K562 (cell line): Measurements from ENCODE around the gene UBE2K. TPM values are rescaled to one million over a fixed set of nuclear protein-coding genes. Genes with fewer than 3 reads are reported as not detected.

Source experiments
- ATAC-seq: fragments of 200-7000 bp; cut with Tn5 transposase; 3 replicates; pipeline ENCODE4 v1.9.1; 2020; ENCODE audit warnings: moderate library complexity
- BruUV-seq: library from RNA; stranded (reverse); fragments of 400-500 nt; replicated peaks from 2 replicates; lab custom pipeline; 2021; lab: Mats Ljungman, UMichigan
- CTCF ChIA-PET: fragments of 300-600 bp; formaldehyde crosslinking; extraction: SDS; loops from one replicate; lab custom pipeline; 2021; ENCODE audit warnings: low intra/inter-chr PET ratio; lab: Yijun Ruan, JAX
- POLR2A ChIA-PET: fragments of 300-600, 350-650 bp; sonication (Branson Sonifier 250); formaldehyde crosslinking; extraction: SDS; loops from one replicate; lab custom pipeline; 2021; ENCODE audit warnings: antibody characterized with exemption, inconsistent platforms; lab: Yijun Ruan, JAX
- DNase-seq, 4 experiments: peaks; one replicate each; pipeline versions ENCODE4 v3.0.0 to v3.0.0-alpha.2; 2011 to 2018; ENCODE audit warnings: low spot score in 3 of 4, mixed read lengths in 3 of 4; ENCODE audit errors: extremely low read depth in 1 of 4
- FAIRE-seq: peaks from 2 replicates; lab custom pipeline; 2011; peaks lifted over from hg19 to GRCh38; lab: Jason Lieb, UNC
- H2AFZ ChIP-seq: 2 replicates; pipeline ENCODE4 v1.6.0; 2011; ENCODE audit warnings: low read depth, low read length, control low read depth, inconsistent platforms
- H3K27ac ChIP-seq: fragments of 200-600 bp; 3 replicates; pipeline ENCODE4 v1.8.0; 2011; ENCODE audit warnings: low read depth, mild to moderate bottlenecking, control low read depth, inconsistent platforms, low read length, moderate library complexity, mixed read lengths; ENCODE audit errors: extremely low read depth
- H3K27me3 ChIP-seq, 2 experiments: fragments of 300-600 bp in 1 of 2; 2 replicates in 1 of 2; 3 replicates in 1 of 2; pipeline versions ENCODE4 v1.6.0 to v1.8.0; 2011; ENCODE audit warnings: inconsistent platforms in 2 of 2, low read length in 2 of 2, mild to moderate bottlenecking in 1 of 2, mixed read lengths in 1 of 2, moderate library complexity in 1 of 2; ENCODE audit not compliant: control insufficient read depth in 2 of 2, insufficient read depth in 2 of 2
- H3K36me3 ChIP-seq: fragments of 300-600 bp; 3 replicates; pipeline ENCODE4 v1.8.0; 2011; ENCODE audit warnings: mild to moderate bottlenecking, low read length, inconsistent platforms; ENCODE audit not compliant: control insufficient read depth, insufficient read depth
- H3K4me1 ChIP-seq, 2 experiments: fragments of 200-600 bp in 1 of 2; replicated peaks in 1 of 2; 2 replicates in 1 of 2; 3 replicates in 1 of 2; pipeline versions ENCODE4 v1.5.1 to v1.8.0; 2011; ENCODE audit warnings: inconsistent platforms in 2 of 2, low read length in 2 of 2, mild to moderate bottlenecking in 1 of 2, mixed read lengths in 1 of 2, moderate library complexity in 1 of 2; ENCODE audit not compliant: control insufficient read depth in 2 of 2, insufficient read depth in 2 of 2
- H3K4me2 ChIP-seq: 2 replicates; pipeline ENCODE4 v1.6.1; 2011; ENCODE audit warnings: low read length, control low read depth, inconsistent platforms, mixed read lengths; ENCODE audit not compliant: insufficient read depth
- H3K4me3 ChIP-seq: fragments of 200-600 bp; sonication (generic), shearing (Covaris generic); 2 replicates; pipeline ENCODE4 v1.5.1; 2016; ENCODE audit warnings: control low read depth, inconsistent platforms
- H3K79me2 ChIP-seq: fragments of 200-600 bp; 3 replicates; pipeline ENCODE4 v1.8.0; 2011; ENCODE audit warnings: low read length, inconsistent platforms; ENCODE audit not compliant: control insufficient read depth, insufficient read depth
- H3K9ac ChIP-seq, 2 experiments: 2 replicates each; pipeline versions ENCODE4 v1.6.0 to v1.6.1; 2011; ENCODE audit warnings: low read depth in 2 of 2, low read length in 2 of 2, control low read depth in 1 of 2, inconsistent platforms in 1 of 2, mild to moderate bottlenecking in 1 of 2, mixed read lengths in 1 of 2; ENCODE audit not compliant: insufficient read depth in 1 of 2
- H3K9me1 ChIP-seq: one replicate; pipeline ENCODE4 v1.6.0; 2011; ENCODE audit warnings: inconsistent platforms, mild to moderate bottlenecking, low read length, moderate library complexity; ENCODE audit not compliant: control insufficient read depth, insufficient read depth
- H3K9me3 ChIP-seq: replicated peaks from 2 replicates; pipeline ENCODE4 v1.5.1; 2011; ENCODE audit warnings: low read depth, low read length, inconsistent platforms; ENCODE audit not compliant: control insufficient read depth, insufficient read depth
- H4K20me1 ChIP-seq: replicated peaks from 2 replicates; pipeline ENCODE4 v1.6.1; 2011; ENCODE audit warnings: low read length, inconsistent platforms, mixed read lengths; ENCODE audit not compliant: control insufficient read depth, insufficient read depth
- ARNT ChIP-seq, 2 experiments: fragments of 450-650 bp; IDR thresholded peaks; 2 replicates each; pipeline ENCODE4 v1.6.1; 2016; ENCODE audit warnings: mild to moderate bottlenecking in 1 of 2
- C11orf30 ChIP-seq: fragments of 450-650 bp; IDR thresholded peaks from 2 replicates; pipeline ENCODE4 v1.6.1; 2016; ENCODE audit warnings: low read depth, mild to moderate bottlenecking
- CTBP1 ChIP-seq: fragments of 450-650 bp; IDR thresholded peaks from 2 replicates; pipeline ENCODE4 v1.6.1; 2016; ENCODE audit warnings: borderline replicate concordance
- GTF2A2 ChIP-seq: IDR thresholded peaks from 2 replicates; pipeline ENCODE4 v1.6.1; 2016; ENCODE audit warnings: mild to moderate bottlenecking, missing genetic modification characterization, missing compliant biosample characterization
- SMARCC2 ChIP-seq: fragments of 450-650 bp; IDR thresholded peaks from 2 replicates; pipeline ENCODE4 v1.6.1; 2017; ENCODE audit warnings: antibody characterized with exemption, moderate library complexity, mild to moderate bottlenecking, low read depth
- SMC3 ChIP-seq: conservative IDR thresholded peaks from 2 replicates; pipeline ENCODE4 v1.6.1; 2011; ENCODE audit warnings: low read depth, low read length, improper control_type of control experiment; ENCODE audit not compliant: insufficient read depth
- TAF9B ChIP-seq: fragments of 450-650 bp; IDR thresholded peaks from 2 replicates; pipeline ENCODE4 v1.6.1; 2018; ENCODE audit warnings: mild to moderate bottlenecking; ENCODE audit not compliant: partially characterized antibody
- ZFP30 ChIP-seq: fragments of 250-450 bp; sonication (Bioruptor Pico); IDR thresholded peaks from 2 replicates; pipeline ENCODE4 v1.8.0; 2022; ENCODE audit warnings: moderate library complexity, mild to moderate bottlenecking, inconsistent platforms, borderline replicate concordance
- ZNF140 ChIP-seq: fragments of 250-450 bp; sonication (Bioruptor Pico); IDR thresholded peaks from 2 replicates; pipeline ENCODE4 v1.8.0; 2021; ENCODE audit warnings: moderate library complexity, mild to moderate bottlenecking, inconsistent platforms
- WGBS: fragments of 100-300 bp; shearing (Covaris generic); methylation state at CpG from one replicate; pipeline ENCODE4 v1.1.6; 2016; ENCODE audit warnings: low coverage, mixed read lengths; ENCODE audit not compliant: insufficient coverage; ENCODE audit errors: missing lambda C conversion rate; 5-methylcytosine and 5-hydroxymethylcytosine counted together
- in situ Hi-C: fragments of 300-500 bp; cut with MboI; formaldehyde crosslinking; loops from 4 replicates; pipeline ENCODE4 v1.15.0; 2018; ENCODE audit warnings: inconsistent platforms, mixed read lengths
- intact Hi-C: fragments of 100-400 bp; cut with micrococcal nuclease; formaldehyde crosslinking; loops from 2 replicates; pipeline ENCODE4 v1.14.2; 2022
- polyA plus RNA-seq, 8 experiments: library from polyadenylated mRNA; depleted of rRNA in 4 of 8; stranded (reverse) in 5 of 8; unstranded in 3 of 8; fragments of >200 nt; fragmentation: Nextera tagmentation in 2 of 8; fragmentation: Illumina TruSeq in 1 of 8; extraction: Ambion mirVana in 2 of 8; extraction: Trizol in 1 of 8; gene quantifications; 2 replicates each; pipeline versions ENCODE4 v1.2.1 to v1.2.3, GENCODE V29; 2011 to 2014; ENCODE audit warnings: inconsistent platforms in 1 of 8, missing spikeins in 1 of 8
- total RNA-seq, 7 experiments: library from RNA; depleted of rRNA in 6 of 7; stranded (reverse); fragments of >200 nt in 6 of 7; fragmentation: Illumina TruSeq in 2 of 7; extraction: Trizol in 2 of 7; gene quantifications; 2 replicates each; pipeline versions ENCODE4 v1.2.1 to v1.2.3, GENCODE V29; 2011 to 2021; ENCODE audit warnings: low replicate concordance in 1 of 7
- TF ChIP-seq, protein P1 (sequence below): sonication (generic); formaldehyde crosslinking; IDR thresholded peaks from 2 replicates; pipeline ENCODE4 v1.8.1; 2023; ENCODE audit warnings: missing genetic modification reagents, mild to moderate bottlenecking, borderline replicate concordance

The UBE2K gene
- total and polyA plus RNA-seq, 9 of the 15 experiments (the other 6 are each of a cell fraction or from before 2014, with no cell fraction given): 29.8 to 190 (median 62.6) TPM

DNA sequence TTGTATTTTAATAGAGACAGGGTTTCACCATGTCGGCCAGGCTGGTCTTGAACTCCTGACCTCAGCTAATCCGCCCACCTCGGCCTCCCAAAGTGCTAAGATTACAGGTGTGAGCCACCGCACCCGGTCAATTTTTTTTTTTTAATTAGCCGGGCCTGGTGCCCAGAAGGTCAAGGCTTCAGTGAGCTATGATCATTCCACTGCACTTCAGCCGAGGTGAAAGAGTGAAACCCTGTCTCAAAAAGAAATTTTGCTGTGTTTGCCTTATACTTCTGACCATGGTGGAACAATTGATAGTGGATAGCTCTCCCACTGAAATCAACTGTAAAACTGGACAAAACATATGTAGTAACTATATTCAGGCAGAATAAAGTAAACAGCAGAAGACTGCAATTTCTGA lies 35.3 kb upstream of the UBE2K start (continued):
- TF ChIP-seq ZFP30 (CRISPR knock-in tag) (no peak), ARNT (IDR thresholded peaks at IDR 0.05) (no peak), TAF9B (no peak), SMC3 (no peak)

DNA sequence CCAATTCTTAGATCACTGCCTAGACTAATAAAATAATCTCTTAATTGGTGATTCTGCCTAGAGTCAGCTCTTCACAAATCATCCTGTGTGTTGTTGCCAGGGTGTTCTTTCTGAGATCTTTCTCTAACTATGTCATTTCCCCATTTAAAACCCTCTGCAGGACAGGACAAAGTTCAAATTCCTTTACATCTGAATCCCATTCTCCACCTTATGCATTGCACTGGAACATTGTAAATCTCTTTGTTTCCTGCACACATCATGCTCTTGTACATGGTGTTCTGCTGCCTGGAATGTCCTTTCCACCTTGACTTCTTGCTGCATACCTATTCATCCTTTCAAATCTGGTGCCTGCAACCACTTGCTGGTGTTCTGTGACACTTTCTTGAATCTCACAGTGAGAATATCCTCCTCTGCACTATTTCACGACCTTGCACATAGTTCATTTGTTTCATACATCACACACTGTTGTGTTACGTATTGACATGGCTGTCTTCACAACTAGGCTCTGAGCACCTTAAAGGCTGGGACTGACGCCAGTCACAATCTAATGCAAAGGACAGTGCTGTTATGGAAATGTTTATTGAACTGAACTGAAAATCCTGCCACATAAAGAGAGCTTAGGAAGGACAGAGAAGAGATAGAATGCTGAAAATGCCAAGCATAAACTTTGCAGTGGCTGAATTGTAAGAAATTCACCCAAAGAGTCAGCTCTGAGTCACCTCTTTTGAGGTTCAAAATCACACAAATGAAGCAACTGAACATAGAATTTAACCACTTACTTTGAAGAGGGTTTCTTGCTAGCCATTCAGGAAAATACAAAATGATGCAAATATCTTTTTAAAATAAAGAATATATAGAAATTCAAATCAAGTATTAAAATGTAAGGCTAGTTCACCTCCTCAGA lies 32.9 kb upstream of the UBE2K start:
- FAIRE-seq (no peak), DNase-seq (no peak), ATAC-seq (no peak)
- Histone ChIP-seq H3K9ac (no peak overlapping the region), H3K4me1 (no peaks in the 10 kb centered on the region), H3K36me3 (no peaks in the 10 kb centered on the region), H4K20me1 (no peaks in the 10 kb centered on the region), H3K9me3 (no peaks in the 10 kb centered on the region), H3K27me3 (no peaks in the 10 kb centered on the region), H3K4me2 (no peak overlapping the region), H3K4me3 (no peak overlapping the region), H3K79me2 (no peaks in the 10 kb centered on the region), H3K27ac (no peak overlapping the region), H3K9me1 (no peaks in the 10 kb centered on the region), H2AFZ (peak overlapping the region; percentile 13; the same call in 1 of the 2 replicates)
- BruUV-seq: no TSS peak
- ChIA-PET CTCF (interaction anchor here (0.6 kb wide), 1 partner anchor 997 kb away, joined by 3 read pairs; no protein-coding TSS in a partner anchor), POLR2A (interaction anchor here (0.6 kb wide), 1 partner anchor 733 kb away, joined by 3 read pairs; no protein-coding TSS in a partner anchor)
- 7% methylated on average over 3 of the region's 3 CpGs for WGBS
- TF ChIP-seq CTBP1: no peak
- no peak for TF ChIP-seq C11orf30
- TF ChIP-seq SMARCC2: no peak
- TF ChIP-seq GTF2A2: no peak
- TF ChIP-seq, protein P1, sequence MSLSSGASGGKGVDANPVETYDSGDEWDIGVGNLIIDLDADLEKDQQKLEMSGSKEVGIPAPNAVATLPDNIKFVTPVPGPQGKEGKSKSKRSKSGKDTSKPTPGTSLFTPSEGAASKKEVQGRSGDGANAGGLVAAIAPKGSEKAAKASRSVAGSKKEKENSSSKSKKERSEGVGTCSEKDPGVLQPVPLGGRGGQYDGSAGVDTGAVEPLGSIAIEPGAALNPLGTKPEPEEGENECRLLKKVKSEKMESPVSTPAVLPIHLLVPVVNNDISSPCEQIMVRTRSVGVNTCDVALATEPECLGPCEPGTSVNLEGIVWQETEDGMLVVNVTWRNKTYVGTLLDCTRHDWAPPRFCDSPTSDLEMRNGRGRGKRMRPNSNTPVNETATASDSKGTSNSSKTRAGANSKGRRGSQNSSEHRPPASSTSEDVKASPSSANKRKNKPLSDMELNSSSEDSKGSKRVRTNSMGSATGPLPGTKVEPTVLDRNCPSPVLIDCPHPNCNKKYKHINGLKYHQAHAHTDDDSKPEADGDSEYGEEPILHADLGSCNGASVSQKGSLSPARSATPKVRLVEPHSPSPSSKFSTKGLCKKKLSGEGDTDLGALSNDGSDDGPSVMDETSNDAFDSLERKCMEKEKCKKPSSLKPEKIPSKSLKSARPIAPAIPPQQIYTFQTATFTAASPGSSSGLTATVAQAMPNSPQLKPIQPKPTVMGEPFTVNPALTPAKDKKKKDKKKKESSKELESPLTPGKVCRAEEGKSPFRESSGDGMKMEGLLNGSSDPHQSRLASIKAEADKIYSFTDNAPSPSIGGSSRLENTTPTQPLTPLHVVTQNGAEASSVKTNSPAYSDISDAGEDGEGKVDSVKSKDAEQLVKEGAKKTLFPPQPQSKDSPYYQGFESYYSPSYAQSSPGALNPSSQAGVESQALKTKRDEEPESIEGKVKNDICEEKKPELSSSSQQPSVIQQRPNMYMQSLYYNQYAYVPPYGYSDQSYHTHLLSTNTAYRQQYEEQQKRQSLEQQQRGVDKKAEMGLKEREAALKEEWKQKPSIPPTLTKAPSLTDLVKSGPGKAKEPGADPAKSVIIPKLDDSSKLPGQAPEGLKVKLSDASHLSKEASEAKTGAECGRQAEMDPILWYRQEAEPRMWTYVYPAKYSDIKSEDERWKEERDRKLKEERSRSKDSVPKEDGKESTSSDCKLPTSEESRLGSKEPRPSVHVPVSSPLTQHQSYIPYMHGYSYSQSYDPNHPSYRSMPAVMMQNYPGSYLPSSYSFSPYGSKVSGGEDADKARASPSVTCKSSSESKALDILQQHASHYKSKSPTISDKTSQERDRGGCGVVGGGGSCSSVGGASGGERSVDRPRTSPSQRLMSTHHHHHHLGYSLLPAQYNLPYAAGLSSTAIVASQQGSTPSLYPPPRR: no peak
- TF ChIP-seq ZNF140: no peak
- in situ Hi-C loops: no loop called here
- intact Hi-C loops: no loop called here
